IMR-90 (cell line): ENCODE results near the gene KIF16B. TPM values are rescaled to one million over a fixed set of nuclear protein-coding genes. Genes with fewer than 3 reads are reported as not detected.

Experiments
- ATAC-seq: fragments of 200-7000 bp; cut with Tn5 transposase; 2 replicates; pipeline ENCODE4 v1.9.1; 2020; ENCODE audit warnings: low read depth, mild to moderate bottlenecking, moderate library complexity
- BruUV-seq: library from RNA; stranded (reverse); fragments of 400-500 nt; replicated peaks from 2 replicates; lab custom pipeline; 2021; lab: Mats Ljungman, UMichigan
- CTCF ChIA-PET: fragments of 300-600 bp; formaldehyde crosslinking; extraction: SDS; loops from one replicate; lab custom pipeline; 2021; ENCODE audit warnings: antibody characterized with exemption; lab: Yijun Ruan, JAX
- POLR2A ChIA-PET: fragments of 300-600 bp; sonication (Branson Sonifier 250); formaldehyde crosslinking; loops from one replicate; lab custom pipeline; 2022; ENCODE audit warnings: antibody characterized with exemption; ENCODE audit not compliant: unreplicated experiment; lab: Charles Lee
- DNase-seq: peaks from one replicate; pipeline ENCODE4 v3.0.0; 2013
- H2AFZ ChIP-seq: replicated peaks from 2 replicates; pipeline ENCODE3; 2013; ENCODE audit warnings: low read length, mild to moderate bottlenecking; ENCODE audit not compliant: poor library complexity
- H2AK5ac ChIP-seq: 2 replicates; pipeline ENCODE4 v1.6.1; 2013; ENCODE audit warnings: low read depth, low read length, inconsistent platforms
- H2AK9ac ChIP-seq: replicated peaks from 2 replicates; pipeline ENCODE3; 2013; ENCODE audit warnings: mild to moderate bottlenecking, low read depth, low read length, moderate library complexity; ENCODE audit not compliant: poor library complexity
- H2BK120ac ChIP-seq: 2 replicates; pipeline ENCODE4 v1.6.1; 2013; ENCODE audit warnings: low read depth, low read length, inconsistent platforms
- H2BK15ac ChIP-seq: 3 replicates; pipeline ENCODE4 v1.6.1; 2013; ENCODE audit warnings: low read depth, low read length, inconsistent platforms
- H2BK20ac ChIP-seq: 2 replicates; pipeline ENCODE4 v1.6.1; 2013; ENCODE audit warnings: low read depth, mild to moderate bottlenecking, inconsistent platforms, low read length, moderate library complexity
- H2BK5ac ChIP-seq: 2 replicates; pipeline ENCODE4 v1.6.1; 2013; ENCODE audit warnings: mild to moderate bottlenecking, low read depth, low read length, inconsistent platforms; ENCODE audit not compliant: poor library complexity, severe bottlenecking
- H3K14ac ChIP-seq: replicated peaks from 2 replicates; pipeline ENCODE4 v1.6.1; 2013; ENCODE audit warnings: low read depth, low read length, inconsistent platforms
- H3K18ac ChIP-seq: 2 replicates; pipeline ENCODE4 v1.6.1; 2013; ENCODE audit warnings: low read depth, low read length, control low read depth
- H3K23ac ChIP-seq: 2 replicates; pipeline ENCODE4 v1.6.1; 2013; ENCODE audit warnings: low read depth, low read length, inconsistent platforms
- H3K27ac ChIP-seq: 2 replicates; pipeline ENCODE4 v1.5.1; 2013; ENCODE audit warnings: mild to moderate bottlenecking, control low read depth, low read length; ENCODE audit not compliant: insufficient read depth
- H3K27me3 ChIP-seq: 2 replicates; pipeline ENCODE4 v1.6.1; 2013; ENCODE audit warnings: low read length; ENCODE audit not compliant: control insufficient read depth, insufficient read depth
- H3K36me3 ChIP-seq: 2 replicates; pipeline ENCODE4 v1.6.1; 2013; ENCODE audit warnings: low read length, mixed read lengths; ENCODE audit not compliant: control insufficient read depth, insufficient read depth
- H3K4ac ChIP-seq: 2 replicates; pipeline ENCODE4 v1.6.1; 2013; ENCODE audit warnings: low read depth, low read length, inconsistent platforms
- H3K4me1 ChIP-seq: 2 replicates; pipeline ENCODE4 v1.6.1; 2013; ENCODE audit warnings: low read length, mixed read lengths; ENCODE audit not compliant: control insufficient read depth, insufficient read depth
- H3K4me2 ChIP-seq: 2 replicates; pipeline ENCODE4 v1.6.1; 2013; ENCODE audit warnings: low read depth, mild to moderate bottlenecking, control low read depth, low read length, moderate library complexity
- H3K4me3 ChIP-seq: 2 replicates; pipeline ENCODE4 v1.5.1; 2013; ENCODE audit warnings: low read depth, mild to moderate bottlenecking, control low read depth, low read length, moderate library complexity; ENCODE audit not compliant: insufficient read depth
- H3K56ac ChIP-seq: 2 replicates; pipeline ENCODE4 v1.6.1; 2013; ENCODE audit warnings: low read length, inconsistent platforms; ENCODE audit not compliant: insufficient read depth; ENCODE audit errors: extremely low read depth
- H3K79me1 ChIP-seq, 2 experiments: 2 replicates each; pipeline ENCODE4 v1.6.1; 2013; ENCODE audit warnings: low read length in 2 of 2, inconsistent platforms in 1 of 2, low read depth in 1 of 2
- H3K9ac ChIP-seq: 2 replicates; pipeline ENCODE4 v1.6.1; 2013; ENCODE audit warnings: low read depth, low read length, control low read depth
- H3K9me1 ChIP-seq: 2 replicates; pipeline ENCODE4 v1.6.1; 2013; ENCODE audit warnings: low read length, inconsistent platforms; ENCODE audit not compliant: insufficient read depth
- H3K9me3 ChIP-seq: 2 replicates; pipeline ENCODE4 v1.6.1; 2013; ENCODE audit warnings: low read length; ENCODE audit not compliant: control insufficient read depth, insufficient read depth
- H4K20me1 ChIP-seq: 2 replicates; pipeline ENCODE4 v1.6.1; 2013; ENCODE audit warnings: low read length, inconsistent platforms; ENCODE audit not compliant: insufficient read depth
- H4K5ac ChIP-seq: 2 replicates; pipeline ENCODE4 v1.6.1; 2013; ENCODE audit warnings: mild to moderate bottlenecking, low read depth, low read length, control low read depth
- H4K8ac ChIP-seq, 2 experiments: 2 replicates each; pipeline ENCODE4 v1.6.1; 2013; ENCODE audit warnings: low read depth in 2 of 2, low read length in 2 of 2, control low read depth in 1 of 2, inconsistent platforms in 1 of 2
- H4K91ac ChIP-seq: 2 replicates; pipeline ENCODE4 v1.6.1; 2013; ENCODE audit warnings: low read depth, low read length, inconsistent platforms; ENCODE audit not compliant: insufficient read depth
- CEBPB ChIP-seq: IDR thresholded peaks from 2 replicates; pipeline ENCODE4 v1.6.1; 2012; ENCODE audit warnings: low read depth, low read length, improper control_type of control experiment
- CHD1 ChIP-seq: IDR thresholded peaks from 2 replicates; pipeline ENCODE4 v1.6.1; 2012; ENCODE audit warnings: low read depth, low read length, improper control_type of control experiment
- ELK1 ChIP-seq: fragments of 150-350 bp; IDR thresholded peaks from 2 replicates; pipeline ENCODE4 v1.6.1; 2016; ENCODE audit warnings: low read depth, mild to moderate bottlenecking, low read length, moderate library complexity, borderline replicate concordance
- FOS ChIP-seq: fragments of 150-350 bp; IDR thresholded peaks from 2 replicates; pipeline ENCODE4 v1.6.1; 2016; ENCODE audit warnings: low read depth, low read length
- MAFK ChIP-seq: IDR thresholded peaks from 2 replicates; pipeline ENCODE4 v1.6.1; 2012; ENCODE audit warnings: low read depth, low read length, improper control_type of control experiment
- MAZ ChIP-seq: IDR thresholded peaks from 2 replicates; pipeline ENCODE4 v1.6.1; 2012; ENCODE audit warnings: low read depth, mild to moderate bottlenecking, low read length, improper control_type of control experiment, moderate library complexity, borderline replicate concordance
- MXI1 ChIP-seq: IDR thresholded peaks from 2 replicates; pipeline ENCODE4 v1.6.1; 2012; ENCODE audit warnings: low read depth, mild to moderate bottlenecking, low read length, moderate library complexity, borderline replicate concordance
- NFE2L2 ChIP-seq: fragments of 150-350 bp; IDR thresholded peaks from 2 replicates; pipeline ENCODE4 v1.6.1; 2016; ENCODE audit warnings: low read depth, mild to moderate bottlenecking, low read length
- POLR2A ChIP-seq: IDR thresholded peaks from 2 replicates; pipeline ENCODE4 v1.6.1; 2012; ENCODE audit warnings: mild to moderate bottlenecking, low read depth, low read length
- RAD21 ChIP-seq: IDR thresholded peaks from 2 replicates; pipeline ENCODE4 v1.6.1; 2012; ENCODE audit warnings: low read length, improper control_type of control experiment
- RCOR1 ChIP-seq: IDR thresholded peaks from 2 replicates; pipeline ENCODE4 v1.6.1; 2012; ENCODE audit warnings: mild to moderate bottlenecking, low read length, improper control_type of control experiment; ENCODE audit not compliant: insufficient replicate concordance
- RFX5 ChIP-seq: IDR thresholded peaks from 2 replicates; pipeline ENCODE4 v1.8.0; 2012; ENCODE audit warnings: low read depth, mild to moderate bottlenecking, low read length, moderate library complexity
- SMC3 ChIP-seq: fragments of 150-350 bp; IDR thresholded peaks from 2 replicates; pipeline ENCODE4 v1.6.1; 2016; ENCODE audit warnings: low read depth, mild to moderate bottlenecking, antibody characterized with exemption, low read length, moderate library complexity
- USF2 ChIP-seq: fragments of 150-350 bp; IDR thresholded peaks from 2 replicates; pipeline ENCODE4 v1.6.1; 2017; ENCODE audit warnings: mild to moderate bottlenecking, antibody characterized with exemption, low read length, low read depth
- WGBS, 2 experiments: methylation state at CpG; one replicate each; pipeline versions ENCODE4 v1.1.5 to v1.1.7; 2013; ENCODE audit warnings: missing lambda C conversion rate in 2 of 2; ENCODE audit not compliant: insufficient read length in 1 of 2; ENCODE audit errors: extremely low coverage in 2 of 2; 5-methylcytosine and 5-hydroxymethylcytosine counted together
- dilution Hi-C: fragments of 300-500 bp; cut with HindIII; formaldehyde crosslinking; loops from one replicate; pipeline ENCODE4 v1.14.3; 2018; ENCODE audit warnings: low sequenced_read_pairs; ENCODE audit not compliant: unreplicated experiment
- in situ Hi-C: fragments of 300-500 bp; cut with MboI; formaldehyde crosslinking; loops from 3 replicates; pipeline ENCODE4 v1.14.3; 2019; ENCODE audit warnings: low sequenced_read_pairs, inconsistent platforms, mixed read lengths
- intact Hi-C: fragments of 100-400 bp; cut with micrococcal nuclease; formaldehyde crosslinking; loops from 2 replicates; pipeline ENCODE4 v1.10.0; 2022
- polyA plus RNA-seq, 3 experiments: library from polyadenylated mRNA; depleted of rRNA; stranded (reverse); fragments of >200 nt; gene quantifications; 2 replicates each; pipeline ENCODE4 v1.2.3, GENCODE V29; 2012; ENCODE audit warnings: low replicate concordance in 1 of 3
- total RNA-seq: library from RNA; depleted of rRNA; stranded (reverse); fragments of >200 nt; gene quantifications from 2 replicates; pipeline ENCODE4 v1.2.3, GENCODE V29; 2012

The KIF16B gene
- total and polyA plus RNA-seq, 2 of the 4 experiments (the other 2 are of a cell fraction) = 4.7 to 10.0 TPM

- POLR2A ChIA-PET = no interaction called here
- intact Hi-C loops (no loop called here), dilution Hi-C loops (no loop called here), in situ Hi-C loops (no loop called here)
- Histone ChIP-seq H4K8ac (no peak overlapping the region), H4K20me1 (no peaks in the 10 kb centered on the region), H2BK15ac (no peak overlapping the region), H2BK5ac (no peak overlapping the region), H3K9me1 (0 out of 2 replicates have a peak, but pooled peaks cover 4% of the 10 kb centered on the region), H2AK9ac (no peak overlapping the region), H3K23ac (no peak overlapping the region), H2AK5ac (no peak overlapping the region), H3K4me2 (peak overlapping the region; percentile 54), H3K4ac (no peak overlapping the region), H3K56ac (no peak overlapping the region), H3K18ac (peak overlapping the region; percentile 5; the same call in 1 of the 2 replicates), H3K36me3 (no peaks in the 10 kb centered on the region), H3K79me1 (no peaks in the 10 kb centered on the region), H2AFZ (no peak overlapping the region), H3K9me3 (no peaks in the 10 kb centered on the region), H3K9ac (no peak overlapping the region), H4K5ac (no peak overlapping the region), H3K4me1 (peaks cover 9% of the 10 kb centered on the region), H3K14ac (no peak overlapping the region), H2BK120ac (no peak overlapping the region), H3K4me3 (no peak overlapping the region), H2BK20ac (no peak overlapping the region), H4K91ac (no peak overlapping the region), H3K27me3 (no peaks in the 10 kb centered on the region), H3K27ac (peak overlapping the region; percentile 60; the same call in 1 of the 2 replicates)
- WGBS, 2 experiments = no CpG with 5 or more reads among the region's 6 CpGs
- TF ChIP-seq MAFK (no peak), RAD21 (no peak), ELK1 (no peak), RCOR1 (no peak), CHD1 (no peak), MXI1 (no peak), NFE2L2 (no peak), POLR2A (no peak), USF2 (no peak), RFX5 (no peak), SMC3 (no peak), MAZ (no peak), CEBPB (no peak), FOS (no peak)
- BruUV-seq = no TSS peak
- DNase-seq = peak; percentile 72
- CTCF ChIA-PET = interaction anchor here (0.9 to 1.4 kb wide), 3 partner anchors 15 to 229 kb away, joined by 3 to 8 read pairs (median 3); no protein-coding TSS in a partner anchor
- peak; percentile 77 for ATAC-seq
These were observed 98.0 kb downstream of the KIF16B start for GRCh38 chr20:16475225-16475624.
